ENCODE results near the gene SLC39A3.

The SLC39A3 gene

GRCh38 chr19:2691951-2692350, 47.9 kb downstream of the SLC39A3 start:
- no peak overlapping the region for H3K27ac Mint-ChIP-seq
- H3K36me3 Mint-ChIP-seq: peaks cover 19% of the 10 kb centered on the region
- H3K9me3 Mint-ChIP-seq: no peaks in the 10 kb centered on the region
- H3K4me1 Mint-ChIP-seq: peaks cover 50% of the 10 kb centered on the region
- H3K27me3 Mint-ChIP-seq: no peaks in the 10 kb centered on the region
- H3K4me3 Mint-ChIP-seq: no peak overlapping the region
- ATAC-seq: no peak

GRCh38 chr19:2690856-2691255, 49.0 kb downstream of the SLC39A3 start:
- ATAC-seq: no peak
- Mint-ChIP-seq H3K36me3 (peaks cover 16% of the 10 kb centered on the region), H3K4me1 (peaks cover 44% of the 10 kb centered on the region), H3K27ac (peak overlapping the region; percentile 8), H3K9me3 (no peaks in the 10 kb centered on the region), H3K4me3 (no peak overlapping the region), H3K27me3 (no peaks in the 10 kb centered on the region)

GRCh38 chr19:2686360-2686759, 53.5 kb downstream of the SLC39A3 start:
- H3K4me1 Mint-ChIP-seq: peaks cover 41% of the 10 kb centered on the region
- peaks cover 54% of the 10 kb centered on the region for H3K36me3 Mint-ChIP-seq
- H3K4me3 Mint-ChIP-seq: no peak overlapping the region
- H3K9me3 Mint-ChIP-seq: peaks cover 2% of the 10 kb centered on the region
- H3K27me3 Mint-ChIP-seq: no peaks in the 10 kb centered on the region
- no peak for ATAC-seq
- H3K27ac Mint-ChIP-seq: no peak overlapping the region

GRCh38 chr19:2685204-2685704, 54.6 kb downstream of the SLC39A3 start:
- Mint-ChIP-seq H3K27me3 (no peaks in the 10 kb centered on the region), H3K4me1 (peaks cover 50% of the 10 kb centered on the region), H3K36me3 (peaks cover 61% of the 10 kb centered on the region), H3K9me3 (peaks cover 3% of the 10 kb centered on the region), H3K27ac (peak overlapping the region; percentile 54), H3K4me3 (no peak overlapping the region)
- ATAC-seq: no peak

GRCh38 chr19:2683430-2684003, 56.3 kb downstream of the SLC39A3 start:
- peaks cover 62% of the 10 kb centered on the region for H3K4me1 Mint-ChIP-seq
- no peak for ATAC-seq
- no peak overlapping the region for H3K4me3 Mint-ChIP-seq
- no peaks in the 10 kb centered on the region for H3K27me3 Mint-ChIP-seq
- H3K36me3 Mint-ChIP-seq: peaks cover 60% of the 10 kb centered on the region
- peak overlapping the region; percentile 99 for H3K27ac Mint-ChIP-seq
- H3K9me3 Mint-ChIP-seq: peaks cover 7% of the 10 kb centered on the region

All from stimulated activated memory B cell treated with anti-CD40 and anti-IgM and Interleukin-4, amounts not matched to agents 10 μg/mL and 1 μg/mL and 100 μg/mL, for 72 hours (primary cell).